ENCODE measurements around the gene ERICH6B.

Gene ERICH6B

DNA sequence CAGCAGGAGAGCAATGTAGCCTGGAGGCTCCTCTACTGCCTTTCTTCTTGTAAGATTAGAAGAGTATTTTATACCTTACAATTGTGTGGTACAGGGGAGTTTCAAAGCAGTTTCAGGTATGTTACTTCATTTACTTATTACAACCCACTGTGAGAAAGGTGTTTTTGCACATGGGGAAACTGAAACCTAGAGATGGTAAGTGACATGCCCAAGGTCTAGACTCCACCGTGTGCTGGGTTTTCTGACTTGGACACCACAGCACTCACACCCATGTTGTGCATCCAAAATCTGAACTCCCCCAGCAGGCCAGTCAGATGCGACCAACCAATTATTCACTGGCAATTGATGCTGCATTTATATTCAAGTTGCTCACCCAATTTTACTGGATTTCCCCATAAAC, 22.8 kb downstream of the ERICH6B start:
- Histone ChIP-seq H3K9ac (ENCODE audit: insufficient read length) (no peak overlapping the region), H3K27ac (no peak overlapping the region), H3K36me3 (ENCODE audit: insufficient read depth, low read length) (no peaks in the 10 kb centered on the region), H3K9me3 (ENCODE audit: low read depth, low read length) (no peaks in the 10 kb centered on the region), H3K4me3 (no peak overlapping the region)
- DNase-seq (ENCODE audit: low read depth, low spot score): no peak
- no peak for TF ChIP-seq EZH2 (IDR thresholded peaks at IDR 0.05)
- no peak for TF ChIP-seq FOXP2 (optimal IDR thresholded peaks at IDR 0.05; ENCODE audit: control extremely low read depth, extremely low read length, insufficient read depth)
- TF ChIP-seq POLR2AphosphoS5 (IDR thresholded peaks at IDR 0.05; ENCODE audit: borderline replicate concordance, low read depth, low read length): no peak

- Histone ChIP-seq H3K9ac (ENCODE audit: insufficient read length) (no peak overlapping the region), H3K9me3 (ENCODE audit: low read depth, low read length) (no peaks in the 10 kb centered on the region), H3K27ac (no peak overlapping the region), H3K4me3 (no peak overlapping the region), H3K36me3 (ENCODE audit: insufficient read depth, low read length) (no peaks in the 10 kb centered on the region)
- DNase-seq (ENCODE audit: low read depth, low spot score): no peak
- TF ChIP-seq POLR2AphosphoS5 (IDR thresholded peaks at IDR 0.05; ENCODE audit: borderline replicate concordance, low read depth, low read length): no peak
These were observed 25.5 kb downstream of the ERICH6B start for GRCh38 chr13:45590066-45590465.

GRCh38 chr13:45587897-45588296, 27.6 kb downstream of the ERICH6B start:
- no peak for TF ChIP-seq FOXP2 (optimal IDR thresholded peaks at IDR 0.05; ENCODE audit: control extremely low read depth, extremely low read length, insufficient read depth)
- TF ChIP-seq POLR2AphosphoS5 (IDR thresholded peaks at IDR 0.05; ENCODE audit: borderline replicate concordance, low read depth, low read length): no peak
- no peak for TF ChIP-seq EZH2 (IDR thresholded peaks at IDR 0.05)
- no peak overlapping the region for H3K4me3 ChIP-seq
- H3K9me3 ChIP-seq (ENCODE audit: low read depth, low read length): no peaks in the 10 kb centered on the region
- H3K9ac ChIP-seq (ENCODE audit: insufficient read length): no peak overlapping the region
- H3K27ac ChIP-seq: no peak overlapping the region
- DNase-seq (ENCODE audit: low read depth, low spot score): no peak
- no peaks in the 10 kb centered on the region for H3K36me3 ChIP-seq (ENCODE audit: insufficient read depth, low read length)

- Histone ChIP-seq H3K9ac (ENCODE audit: insufficient read length) (no peak overlapping the region), H3K9me3 (ENCODE audit: low read depth, low read length) (no peaks in the 10 kb centered on the region), H3K27ac (no peak overlapping the region), H3K4me3 (no peak overlapping the region), H3K36me3 (ENCODE audit: insufficient read depth, low read length) (no peaks in the 10 kb centered on the region)
- TF ChIP-seq POLR2AphosphoS5 (IDR thresholded peaks at IDR 0.05; ENCODE audit: borderline replicate concordance, low read depth, low read length): no peak
- TF ChIP-seq EZH2 (IDR thresholded peaks at IDR 0.05): no peak
- no peak for TF ChIP-seq FOXP2 (optimal IDR thresholded peaks at IDR 0.05; ENCODE audit: control extremely low read depth, extremely low read length, insufficient read depth)
- DNase-seq (ENCODE audit: low read depth, low spot score): no peak
These were observed 30.7 kb downstream of the ERICH6B start for GRCh38 chr13:45584816-45585215.

DNA sequence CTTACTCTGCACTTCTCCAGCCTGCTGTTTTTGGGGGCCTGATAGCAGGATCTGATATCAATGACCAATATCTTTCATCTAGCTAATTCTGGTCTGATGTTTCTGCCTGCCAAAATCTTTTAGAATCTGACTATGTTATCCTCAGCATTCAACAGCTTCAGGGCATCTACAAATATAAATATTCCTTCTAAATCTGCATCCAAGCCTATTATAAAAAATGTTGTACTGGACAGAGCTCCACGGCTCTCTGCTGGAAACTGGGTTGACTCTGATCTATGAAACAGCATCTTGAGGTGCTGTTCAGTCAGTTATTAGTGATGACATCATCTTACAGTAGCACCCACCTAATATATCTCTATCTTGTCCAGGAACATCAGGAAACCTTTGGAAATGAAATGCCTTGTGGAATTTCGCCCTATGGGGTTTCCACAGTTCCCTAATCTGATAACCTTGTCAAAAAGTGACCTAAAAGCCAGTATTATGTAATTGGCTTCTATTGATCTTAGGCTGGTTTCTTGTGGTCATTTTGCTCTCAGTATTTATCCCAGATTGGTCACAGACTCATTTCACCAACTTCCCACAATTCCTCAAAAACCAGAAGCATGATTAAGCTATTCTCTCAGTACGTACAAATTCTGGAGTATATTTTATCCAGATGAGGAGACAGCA, 33.0 kb downstream of the ERICH6B start:
- TF ChIP-seq EZH2 (IDR thresholded peaks at IDR 0.05) (no peak), POLR2AphosphoS5 (IDR thresholded peaks at IDR 0.05; ENCODE audit: borderline replicate concordance, low read depth, low read length) (no peak), FOXP2 (optimal IDR thresholded peaks at IDR 0.05; ENCODE audit: control extremely low read depth, extremely low read length, insufficient read depth) (no peak)
- H3K9ac ChIP-seq (ENCODE audit: insufficient read length): no peak overlapping the region
- no peak overlapping the region for H3K27ac ChIP-seq

GRCh38 chr13:45576466-45576865, 39.1 kb downstream of the ERICH6B start:
- TF ChIP-seq FOXP2 (optimal IDR thresholded peaks at IDR 0.05; ENCODE audit: control extremely low read depth, extremely low read length, insufficient read depth): no peak
- no peak for TF ChIP-seq POLR2AphosphoS5 (IDR thresholded peaks at IDR 0.05; ENCODE audit: borderline replicate concordance, low read depth, low read length)
- TF ChIP-seq EZH2 (IDR thresholded peaks at IDR 0.05): no peak
- no peak for DNase-seq (ENCODE audit: low read depth, low spot score)
- Histone ChIP-seq H3K4me3 (no peak overlapping the region), H3K9me3 (ENCODE audit: low read depth, low read length) (no peaks in the 10 kb centered on the region), H3K36me3 (ENCODE audit: insufficient read depth, low read length) (no peaks in the 10 kb centered on the region), H3K9ac (ENCODE audit: insufficient read length) (no peak overlapping the region), H3K27ac (no peak overlapping the region)

More for the DNA sequence above, 33.0 kb downstream of the ERICH6B start:
- DNase-seq (ENCODE audit: low read depth, low spot score): no peak
- no peak overlapping the region for H3K4me3 ChIP-seq
- no peaks in the 10 kb centered on the region for H3K9me3 ChIP-seq (ENCODE audit: low read depth, low read length)
- H3K36me3 ChIP-seq (ENCODE audit: insufficient read depth, low read length): no peaks in the 10 kb centered on the region

DNA sequence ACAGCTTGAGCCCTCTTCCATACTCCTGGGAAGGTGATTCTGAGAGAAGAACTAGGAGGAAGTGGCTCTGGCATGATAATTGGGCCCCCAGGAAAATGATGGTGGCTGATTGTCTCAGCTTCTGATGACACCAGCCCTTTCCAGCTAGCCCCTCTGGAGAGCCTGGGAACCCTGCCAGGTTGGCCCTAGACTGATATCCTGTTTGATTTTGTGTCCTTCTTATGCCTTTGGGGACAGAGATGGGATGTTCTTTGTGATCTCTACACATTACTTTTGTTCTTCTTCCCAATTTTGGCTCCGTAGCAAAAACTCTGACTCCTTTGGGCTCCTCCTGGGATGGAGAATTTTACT, 39.7 kb downstream of the ERICH6B start:
- H3K9ac ChIP-seq (ENCODE audit: insufficient read length): no peak overlapping the region
- no peaks in the 10 kb centered on the region for H3K36me3 ChIP-seq (ENCODE audit: insufficient read depth, low read length)
- no peaks in the 10 kb centered on the region for H3K9me3 ChIP-seq (ENCODE audit: low read depth, low read length)
- H3K27ac ChIP-seq: no peak overlapping the region
- H3K4me3 ChIP-seq: no peak overlapping the region
- TF ChIP-seq POLR2AphosphoS5 (IDR thresholded peaks at IDR 0.05; ENCODE audit: borderline replicate concordance, low read depth, low read length) (no peak), EZH2 (IDR thresholded peaks at IDR 0.05) (no peak)
- DNase-seq (ENCODE audit: low read depth, low spot score): no peak

DNA sequence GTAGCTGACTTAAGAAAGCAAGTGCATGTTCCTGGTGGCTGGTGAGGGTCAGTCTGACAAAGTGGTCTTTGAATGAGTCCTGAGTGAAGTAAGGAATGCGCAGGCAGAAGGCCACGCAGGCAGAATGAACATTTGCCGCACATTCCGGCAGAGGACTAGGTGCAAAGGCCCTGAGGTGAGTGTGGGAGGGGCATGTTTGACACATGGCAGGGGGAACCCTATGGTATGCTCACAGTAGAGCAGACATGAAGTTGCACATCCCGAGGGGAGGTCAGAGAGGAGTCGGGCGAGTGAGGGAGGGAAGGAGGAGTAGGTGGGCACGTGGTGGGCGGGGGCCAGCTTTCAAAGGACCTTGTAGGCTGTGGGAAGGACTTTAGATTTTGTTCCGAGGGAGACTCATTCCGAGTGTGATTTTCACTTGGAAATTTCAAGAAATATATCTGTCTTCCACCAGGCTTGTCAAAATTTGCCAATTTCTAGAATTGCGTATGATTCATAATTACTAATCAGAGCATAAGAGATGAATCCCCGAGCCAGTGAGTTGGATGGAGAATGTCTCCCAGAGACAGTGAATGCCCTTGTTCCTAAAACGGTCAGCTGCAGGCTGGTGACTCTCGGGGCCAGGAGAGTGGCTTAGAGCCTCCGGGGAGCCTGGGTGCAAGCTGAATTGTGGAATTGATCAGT, 40.3 kb downstream of the ERICH6B start:
- Histone ChIP-seq H3K27ac (no peak overlapping the region), H3K36me3 (ENCODE audit: insufficient read depth, low read length) (no peaks in the 10 kb centered on the region), H3K9ac (ENCODE audit: insufficient read length) (no peak overlapping the region), H3K9me3 (ENCODE audit: low read depth, low read length) (no peaks in the 10 kb centered on the region), H3K4me3 (no peak overlapping the region)
- no peak for DNase-seq (ENCODE audit: low read depth, low spot score)
- TF ChIP-seq EZH2 (IDR thresholded peaks at IDR 0.05) (no peak), POLR2AphosphoS5 (IDR thresholded peaks at IDR 0.05; ENCODE audit: borderline replicate concordance, low read depth, low read length) (no peak), FOXP2 (optimal IDR thresholded peaks at IDR 0.05; ENCODE audit: control extremely low read depth, extremely low read length, insufficient read depth) (no peak)

- H3K36me3 ChIP-seq (ENCODE audit: insufficient read depth, low read length): no peaks in the 10 kb centered on the region
- H3K9ac ChIP-seq (ENCODE audit: insufficient read length): no peak overlapping the region
- H3K4me3 ChIP-seq: no peak overlapping the region
- no peak overlapping the region for H3K27ac ChIP-seq
- DNase-seq (ENCODE audit: low read depth, low spot score): no peak
- TF ChIP-seq POLR2AphosphoS5 (IDR thresholded peaks at IDR 0.05; ENCODE audit: borderline replicate concordance, low read depth, low read length) (no peak), FOXP2 (optimal IDR thresholded peaks at IDR 0.05; ENCODE audit: control extremely low read depth, extremely low read length, insufficient read depth) (no peak), EZH2 (IDR thresholded peaks at IDR 0.05) (no peak)
- no peaks in the 10 kb centered on the region for H3K9me3 ChIP-seq (ENCODE audit: low read depth, low read length)
These were observed 50.2 kb downstream of the ERICH6B start for GRCh38 chr13:45565331-45565730.
